SJSA1 (cell line): ENCODE measurements around the gene MEA1. TPM values are rescaled to one million over a fixed set of nuclear protein-coding genes. Genes with fewer than 3 reads are reported as not detected.
A peak's percentile ranks its signal among the peaks of the same experiment; 100 is the strongest.

ENCODE experiments used
- DNase-seq, 2 experiments: peaks; one replicate each; pipeline ENCODE4 v3.0.0-alpha.2; 2015 to 2020; ENCODE audit warnings: low spot score in 2 of 2, low read depth in 1 of 2
- H3K27ac ChIP-seq: fragments of 250-450 bp; sonication (Bioruptor Pico); 2 replicates; pipeline ENCODE4 v1.5.1; 2020; ENCODE audit warnings: mild to moderate bottlenecking, moderate library complexity
- H3K27me3 ChIP-seq: fragments of 250-450 bp; sonication (Bioruptor Pico); replicated peaks from 2 replicates; pipeline ENCODE4 v1.5.1; 2020; ENCODE audit warnings: mild to moderate bottlenecking, moderate library complexity
- H3K36me3 ChIP-seq: fragments of 250-450 bp; sonication (Bioruptor Pico); 2 replicates; pipeline ENCODE4 v1.5.1; 2020; ENCODE audit warnings: mild to moderate bottlenecking
- H3K4me1 ChIP-seq: fragments of 250-450 bp; sonication (Bioruptor Pico); replicated peaks from 2 replicates; pipeline ENCODE4 v1.6.1; 2021; ENCODE audit warnings: mild to moderate bottlenecking
- H3K4me3 ChIP-seq: fragments of 250-450 bp; sonication (Bioruptor Pico); 2 replicates; pipeline ENCODE4 v1.5.1; 2020; ENCODE audit warnings: mild to moderate bottlenecking
- H3K9me3 ChIP-seq: fragments of 250-450 bp; sonication (Bioruptor Pico); replicated peaks from 2 replicates; pipeline ENCODE4 v1.5.1; 2020; ENCODE audit warnings: mild to moderate bottlenecking
- total RNA-seq: library from RNA; depleted of rRNA; stranded (reverse); fragments of >200 nt; shearing (Covaris generic); gene quantifications from 2 replicates; pipeline ENCODE4 v1.2.3, GENCODE V29; 2014; rRNA removed

MEA1 gene
- total RNA-seq, 1 experiment from 2014 or later, result 134 TPM

GRCh38 chr6:42968126-42968701 is 45.5 kb downstream of the MEA1 start:
- peaks cover 9% of the 10 kb centered on the region for H3K4me1 ChIP-seq
- H3K27me3 ChIP-seq, result no peaks in the 10 kb centered on the region

DNA sequence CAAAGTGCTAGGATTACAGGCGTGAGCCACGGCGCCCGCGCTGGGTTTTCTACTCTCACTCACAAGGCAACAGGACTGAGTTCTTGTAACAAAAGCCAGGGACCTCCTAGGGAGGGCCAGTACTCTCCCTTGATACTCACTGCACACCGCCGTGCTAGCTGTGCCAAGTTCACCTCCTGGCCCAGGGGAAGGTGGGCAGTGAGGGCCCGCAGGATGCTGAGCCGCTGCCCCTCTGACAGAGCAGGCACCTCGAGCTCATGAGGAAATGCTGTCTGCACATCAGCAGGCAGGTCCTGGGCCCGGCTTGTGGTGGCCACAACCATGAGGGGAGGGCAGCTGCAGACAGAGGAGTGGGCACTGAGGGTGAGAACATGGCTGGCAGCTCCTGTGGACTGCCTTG is 46.5 kb downstream of the MEA1 start:
- H3K36me3 ChIP-seq, result peaks cover 36% of the 10 kb centered on the region
- peaks cover 9% of the 10 kb centered on the region for H3K4me1 ChIP-seq
- no peak overlapping the region for H3K4me3 ChIP-seq
- no peak for DNase-seq
- H3K9me3 ChIP-seq, result no peaks in the 10 kb centered on the region
- no peaks in the 10 kb centered on the region for H3K27me3 ChIP-seq
- H3K27ac ChIP-seq, result no peak overlapping the region

More at GRCh38 chr6:42968126-42968701, 45.5 kb downstream of the MEA1 start:
- Histone ChIP-seq H3K27ac (no peak overlapping the region), H3K36me3 (peaks cover 37% of the 10 kb centered on the region), H3K4me3 (no peak overlapping the region), H3K9me3 (no peaks in the 10 kb centered on the region)
- DNase-seq, result no peak

DNA sequence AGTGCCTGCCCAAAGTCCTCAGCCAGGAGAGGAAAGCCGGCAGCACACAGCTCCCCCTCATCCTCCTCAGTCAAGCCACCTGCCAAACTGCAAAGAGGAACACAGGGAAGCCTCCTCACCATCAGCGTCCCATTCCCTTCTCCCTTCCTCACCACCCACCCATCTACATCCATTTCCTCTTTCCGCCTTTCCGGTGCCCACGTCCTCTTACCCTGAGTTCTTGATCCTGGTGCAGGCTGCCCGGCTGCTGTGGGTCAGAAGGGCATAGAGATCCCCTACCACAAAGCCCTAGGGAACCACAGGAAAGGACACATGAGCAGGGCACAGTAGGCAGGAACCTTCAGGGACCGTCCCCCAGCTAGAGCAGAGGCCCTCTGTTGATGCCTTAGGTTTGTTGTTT is 47.2 kb downstream of the MEA1 start:
- Histone ChIP-seq H3K9me3 (no peaks in the 10 kb centered on the region), H3K27me3 (no peaks in the 10 kb centered on the region), H3K4me1 (peaks cover 8% of the 10 kb centered on the region), H3K27ac (no peak overlapping the region), H3K36me3 (peaks cover 36% of the 10 kb centered on the region), H3K4me3 (no peak overlapping the region)
- DNase-seq, result no peak

DNA sequence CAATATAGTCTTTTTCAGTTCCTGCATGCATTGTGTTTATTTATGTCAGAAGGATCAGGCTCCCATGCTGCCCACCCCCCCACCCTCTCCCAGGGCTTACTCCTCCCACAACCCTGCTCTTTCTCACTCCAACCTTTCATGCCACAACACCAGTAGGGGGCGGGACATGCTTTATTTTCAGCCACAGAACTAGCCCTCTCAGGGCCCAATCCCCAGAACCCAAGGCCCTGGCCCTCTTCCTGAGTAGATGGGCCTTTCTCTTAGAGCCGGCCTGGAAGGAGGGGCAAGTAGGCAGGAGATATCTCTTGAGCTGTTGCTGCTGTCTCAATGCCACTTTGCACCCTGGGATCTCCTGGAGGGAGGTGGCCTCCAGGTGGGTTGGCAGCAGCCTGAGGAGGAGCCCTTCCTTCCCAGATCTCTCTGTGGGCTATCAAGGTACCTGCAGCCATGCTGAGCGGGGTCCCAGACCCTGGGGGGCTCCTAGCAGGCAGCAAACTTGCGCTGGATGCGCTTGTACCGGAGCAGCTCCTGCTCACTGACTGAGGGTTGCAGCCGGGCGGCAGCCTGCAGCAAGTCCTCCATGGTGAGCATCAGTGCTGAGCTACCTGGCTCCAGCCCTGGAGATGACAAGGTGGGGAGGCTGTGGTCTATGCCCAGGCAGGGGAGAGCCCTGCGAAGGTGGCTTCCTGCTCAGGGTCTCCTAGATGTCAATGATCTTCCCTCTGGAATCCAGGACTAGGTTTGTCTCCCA is 49.7 kb downstream of the MEA1 start:
- Histone ChIP-seq H3K27me3 (no peaks in the 10 kb centered on the region; the same call in 1 of the 2 replicates), H3K27ac (no peak overlapping the region), H3K36me3 (peaks cover 27% of the 10 kb centered on the region), H3K4me1 (peaks cover 11% of the 10 kb centered on the region; the same call in 1 of the 2 replicates), H3K4me3 (no peak overlapping the region), H3K9me3 (no peaks in the 10 kb centered on the region; the same call in 1 of the 2 replicates)
- DNase-seq, result peak; percentile 45 to 66

DNA sequence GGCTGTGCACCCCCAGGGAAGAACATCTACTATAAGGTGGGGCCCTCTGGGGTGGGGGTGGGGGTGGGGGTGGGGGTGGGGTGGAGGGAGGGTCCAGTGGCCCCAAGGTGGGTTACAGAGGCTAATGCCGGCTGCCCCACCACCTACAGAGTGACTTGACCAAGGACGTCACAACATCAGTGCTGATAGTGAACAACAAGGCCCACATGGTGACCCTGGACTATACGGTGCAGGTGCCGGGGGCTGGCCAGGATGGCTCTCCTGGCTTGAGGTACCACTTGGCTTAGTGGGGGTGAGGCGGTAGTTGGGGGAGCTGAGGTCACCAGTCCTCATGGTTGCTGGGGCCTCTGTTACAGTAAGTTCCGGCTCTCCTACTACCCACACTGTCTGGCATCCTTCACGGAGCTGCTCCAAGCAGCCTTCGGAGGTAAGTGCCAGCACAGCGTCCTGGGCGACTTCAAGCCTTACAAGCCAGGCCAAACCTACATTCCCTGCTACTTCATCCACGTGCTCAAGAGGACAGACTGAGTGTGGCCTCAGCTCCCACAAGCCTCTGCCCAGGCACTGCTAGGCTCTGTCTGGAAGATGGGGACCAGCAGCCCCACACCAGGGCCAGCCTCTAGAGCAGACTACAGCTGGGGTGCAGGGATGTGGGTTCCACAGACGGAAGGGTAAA is 50.4 kb downstream of the MEA1 start:
- no peak overlapping the region for H3K27ac ChIP-seq
- DNase-seq, result no peak
- no peaks in the 10 kb centered on the region; the same call in 1 of the 2 replicates for H3K27me3 ChIP-seq
- H3K4me3 ChIP-seq, result no peak overlapping the region
- H3K4me1 ChIP-seq, result peaks cover 11% of the 10 kb centered on the region; the same call in 1 of the 2 replicates
- H3K9me3 ChIP-seq, result no peaks in the 10 kb centered on the region; the same call in 1 of the 2 replicates
- H3K36me3 ChIP-seq, result peaks cover 21% of the 10 kb centered on the region

- Histone ChIP-seq H3K4me3 (no peak overlapping the region), H3K27me3 (no peaks in the 10 kb centered on the region; the same call in 1 of the 2 replicates), H3K4me1 (peaks cover 11% of the 10 kb centered on the region; the same call in 1 of the 2 replicates), H3K27ac (no peak overlapping the region), H3K9me3 (no peaks in the 10 kb centered on the region; the same call in 1 of the 2 replicates), H3K36me3 (peaks cover 18% of the 10 kb centered on the region)
- no peak for DNase-seq
Measured at GRCh38 chr6:42962502-42963178, 51.1 kb downstream of the MEA1 start.

- no peak overlapping the region for H3K27ac ChIP-seq
- peaks cover 11% of the 10 kb centered on the region; the same call in 1 of the 2 replicates for H3K4me1 ChIP-seq
- no peak overlapping the region for H3K4me3 ChIP-seq
- no peaks in the 10 kb centered on the region; the same call in 1 of the 2 replicates for H3K9me3 ChIP-seq
- no peaks in the 10 kb centered on the region; the same call in 1 of the 2 replicates for H3K27me3 ChIP-seq
- DNase-seq, result no peak
- H3K36me3 ChIP-seq, result peaks cover 15% of the 10 kb centered on the region
Measured at GRCh38 chr6:42962096-42962495, 51.6 kb downstream of the MEA1 start.

Other genes starting within 250 kb of the MEA1 start
- 2.2 and 4.0 TPM in 2 replicates for gene BICRAL, start 231.9 kb downstream of the MEA1 start, total RNA-seq
- gene RPL7L1, start 134.3 kb downstream of the MEA1 start, total RNA-seq, result 90.0 and 114 TPM in 2 replicates
- gene PTCRA, start 97.9 kb downstream of the MEA1 start, total RNA-seq, result not detected in 2 replicates
- gene CNPY3, start 84.5 kb downstream of the MEA1 start, total RNA-seq, result 34.3 and 55.2 TPM in 2 replicates
- gene GNMT, start 53.2 kb downstream of the MEA1 start, total RNA-seq, result 0.58 TPM in 1 of 2 replicates, not detected in the other
- gene PEX6, start 34.8 kb downstream of the MEA1 start, total RNA-seq, result 25.1 and 30.0 TPM in 2 replicates
- 63.4 and 78.4 TPM in 2 replicates for gene PPP2R5D, start 29.4 kb downstream of the MEA1 start, total RNA-seq
- gene KLHDC3, start 303 bp upstream of the MEA1 start, total RNA-seq, result 109 and 118 TPM in 2 replicates
- gene RRP36, start 7.7 kb upstream of the MEA1 start, total RNA-seq, result 143 and 184 TPM in 2 replicates
- gene CUL7, start 39.9 kb upstream of the MEA1 start, total RNA-seq, result 13.7 and 18.8 TPM in 2 replicates
- gene MRPL2, start 45.5 kb upstream of the MEA1 start, total RNA-seq, result 24.6 and 34.3 TPM in 2 replicates
- gene KLC4, start 45.7 kb upstream of the MEA1 start, total RNA-seq, result 9.7 and 10.5 TPM in 2 replicates
- 60.6 and 87.0 TPM in 2 replicates for gene PTK7, start 62.4 kb upstream of the MEA1 start, total RNA-seq
- 37.8 and 47.8 TPM in 2 replicates for gene SRF, start 157.3 kb upstream of the MEA1 start, total RNA-seq
- 8.3 and 15.7 TPM in 2 replicates for gene CUL9, start 168.2 kb upstream of the MEA1 start, total RNA-seq
- 35.7 and 71.5 TPM in 2 replicates for gene DNPH1, start 215.5 kb upstream of the MEA1 start, total RNA-seq
- gene TTBK1, start 229.5 kb upstream of the MEA1 start, total RNA-seq, result not detected in 2 replicates